ENCODE results near the gene ROBO2. TPM values are rescaled to one million over a fixed set of nuclear protein-coding genes. Genes with fewer than 3 reads are reported as not detected.

ROBO2 gene
- total RNA-seq, 2 donors from 2014 or later = not detected

GRCh38 chr3:77667901-77668300 is 628.0 kb downstream of the ROBO2 start:
- Mint-ChIP-seq H3K27me3 (no peaks in the 10 kb centered on the region), H3K9me3 (peaks cover 15% of the 10 kb centered on the region), H3K4me3 (no peak overlapping the region), H3K27ac (no peak overlapping the region), H3K36me3 (no peaks in the 10 kb centered on the region), H3K4me1 (ENCODE audit: low read depth in 2 of 2) (no peaks in the 10 kb centered on the region)
- no peak for DNase-seq (ENCODE audit: low spot score)
- no peak for ATAC-seq

- Mint-ChIP-seq H3K27me3 (no peaks in the 10 kb centered on the region), H3K27ac (no peak overlapping the region), H3K36me3 (no peaks in the 10 kb centered on the region), H3K4me1 (ENCODE audit: low read depth in 2 of 2) (no peaks in the 10 kb centered on the region), H3K9me3 (peaks cover 11% of the 10 kb centered on the region), H3K4me3 (no peak overlapping the region)
- DNase-seq (ENCODE audit: low spot score) (no peak), ATAC-seq (no peak)
These were observed 628.5 kb downstream of the ROBO2 start for GRCh38 chr3:77668376-77668775.

- Mint-ChIP-seq H3K36me3 (no peaks in the 10 kb centered on the region), H3K4me1 (ENCODE audit: low read depth in 2 of 2) (no peaks in the 10 kb centered on the region), H3K27me3 (no peaks in the 10 kb centered on the region), H3K27ac (no peak overlapping the region), H3K4me3 (no peak overlapping the region), H3K9me3 (peaks cover 12% of the 10 kb centered on the region)
- DNase-seq (ENCODE audit: low spot score) (no peak), ATAC-seq (no peak)
These were observed 632.1 kb downstream of the ROBO2 start for GRCh38 chr3:77672016-77672415.

DNA sequence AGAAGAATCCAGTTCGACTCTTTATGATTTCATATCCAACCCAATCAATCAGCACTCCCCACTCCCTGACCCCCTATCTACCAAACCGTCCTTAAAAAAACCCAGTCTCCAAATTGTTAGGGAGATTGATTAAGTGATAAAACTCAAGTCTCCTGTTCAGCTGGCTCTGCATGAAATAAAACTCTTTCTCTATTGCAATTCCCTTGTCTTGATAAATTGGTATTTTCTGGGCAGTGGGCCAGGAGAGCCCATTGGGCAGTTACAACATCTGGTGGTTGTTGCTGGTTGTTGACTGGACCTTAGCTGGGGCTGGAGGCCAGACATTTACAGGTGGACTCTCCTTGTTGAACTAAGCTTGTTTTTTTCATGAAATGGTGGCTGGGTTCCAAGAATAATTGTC is 642.3 kb downstream of the ROBO2 start:
- no peak for ATAC-seq
- no peak for DNase-seq (ENCODE audit: low spot score)
- Mint-ChIP-seq H3K9me3 (peaks cover 13% of the 10 kb centered on the region), H3K27me3 (no peaks in the 10 kb centered on the region), H3K27ac (no peak overlapping the region), H3K4me3 (no peak overlapping the region), H3K4me1 (ENCODE audit: low read depth in 2 of 2) (no peaks in the 10 kb centered on the region), H3K36me3 (peaks cover 8% of the 10 kb centered on the region)

DNA sequence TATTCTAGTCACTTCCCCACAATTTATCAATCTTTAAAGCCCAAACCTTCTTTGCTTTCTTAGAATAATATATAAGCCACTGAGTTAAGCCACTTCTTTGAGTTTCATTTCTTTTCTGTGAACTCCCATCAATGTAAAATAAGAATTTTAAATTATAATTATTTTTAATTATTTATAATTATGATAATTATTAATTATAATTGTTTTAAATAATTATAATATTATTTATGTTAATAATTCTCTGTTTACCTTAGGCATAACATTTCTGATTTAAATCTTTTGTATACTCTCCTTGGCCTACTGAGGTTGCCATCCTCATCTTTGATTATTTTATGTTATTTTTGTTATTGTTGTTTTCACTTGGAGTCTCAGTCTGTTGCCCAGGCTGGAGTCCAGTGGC is 644.2 kb downstream of the ROBO2 start:
- Mint-ChIP-seq H3K27ac (no peak overlapping the region), H3K4me1 (ENCODE audit: low read depth in 2 of 2) (no peaks in the 10 kb centered on the region)

GRCh38 chr3:77685713-77686112 is 645.8 kb downstream of the ROBO2 start:
- Mint-ChIP-seq H3K27ac (no peak overlapping the region), H3K36me3 (peaks cover 8% of the 10 kb centered on the region), H3K27me3 (no peaks in the 10 kb centered on the region), H3K4me1 (ENCODE audit: low read depth in 2 of 2) (no peaks in the 10 kb centered on the region), H3K9me3 (peaks cover 16% of the 10 kb centered on the region), H3K4me3 (no peak overlapping the region)
- DNase-seq (ENCODE audit: low spot score) (no peak), ATAC-seq (no peak)

More for the DNA sequence above, 644.2 kb downstream of the ROBO2 start:
- peaks cover 8% of the 10 kb centered on the region for H3K36me3 Mint-ChIP-seq
- H3K27me3 Mint-ChIP-seq = no peaks in the 10 kb centered on the region
- ATAC-seq (no peak), DNase-seq (ENCODE audit: low spot score) (no peak)
- peaks cover 16% of the 10 kb centered on the region for H3K9me3 Mint-ChIP-seq
- no peak overlapping the region for H3K4me3 Mint-ChIP-seq

DNA sequence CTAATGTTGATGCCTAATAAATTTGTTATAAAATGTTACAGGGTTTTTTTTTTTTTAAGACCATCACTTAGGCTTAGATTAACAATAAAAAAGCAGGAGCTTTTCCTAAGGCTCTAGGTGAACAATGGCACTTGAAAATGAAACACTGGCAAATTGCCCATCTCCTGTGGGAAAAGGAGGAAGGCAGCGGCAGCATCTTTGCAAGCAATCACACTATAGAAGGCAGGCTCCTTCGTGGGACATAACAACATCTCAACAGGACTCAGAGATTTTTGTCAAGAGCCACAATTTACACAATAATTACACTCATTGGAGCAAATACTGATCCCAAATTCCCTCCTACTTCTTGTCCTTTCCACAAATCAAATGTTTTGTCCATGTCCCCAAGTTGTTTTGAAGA is 646.7 kb downstream of the ROBO2 start:
- Mint-ChIP-seq H3K27ac (no peak overlapping the region), H3K4me1 (ENCODE audit: low read depth in 2 of 2) (no peaks in the 10 kb centered on the region), H3K4me3 (no peak overlapping the region), H3K9me3 (peaks cover 18% of the 10 kb centered on the region), H3K36me3 (peaks cover 10% of the 10 kb centered on the region), H3K27me3 (no peaks in the 10 kb centered on the region)
- DNase-seq (ENCODE audit: low spot score) = no peak
- no peak for ATAC-seq

DNA sequence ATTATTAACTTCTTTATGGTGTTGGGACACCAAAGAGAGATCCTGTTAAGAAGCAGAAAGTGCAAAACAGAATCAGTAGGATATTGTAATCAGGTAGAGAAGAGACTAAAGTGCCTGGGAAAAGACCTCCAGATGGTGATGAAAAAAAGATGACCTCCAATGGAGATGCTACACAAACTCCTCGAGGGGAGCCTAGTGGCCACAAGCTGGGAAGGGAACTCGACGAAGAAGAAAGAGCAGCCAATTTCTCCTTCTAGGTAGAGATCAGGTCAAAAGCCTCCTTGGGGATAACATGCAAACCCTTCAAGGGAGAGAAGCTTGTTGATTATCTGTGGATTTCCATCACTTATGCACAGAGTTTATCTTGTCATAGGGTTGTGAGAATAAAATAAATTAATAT is 647.6 kb downstream of the ROBO2 start:
- ATAC-seq (no peak), DNase-seq (ENCODE audit: low spot score) (no peak)
- Mint-ChIP-seq H3K4me1 (ENCODE audit: low read depth in 2 of 2) (no peaks in the 10 kb centered on the region), H3K27ac (no peak overlapping the region), H3K4me3 (no peak overlapping the region), H3K9me3 (peaks cover 18% of the 10 kb centered on the region), H3K36me3 (peaks cover 5% of the 10 kb centered on the region), H3K27me3 (no peaks in the 10 kb centered on the region)

DNA sequence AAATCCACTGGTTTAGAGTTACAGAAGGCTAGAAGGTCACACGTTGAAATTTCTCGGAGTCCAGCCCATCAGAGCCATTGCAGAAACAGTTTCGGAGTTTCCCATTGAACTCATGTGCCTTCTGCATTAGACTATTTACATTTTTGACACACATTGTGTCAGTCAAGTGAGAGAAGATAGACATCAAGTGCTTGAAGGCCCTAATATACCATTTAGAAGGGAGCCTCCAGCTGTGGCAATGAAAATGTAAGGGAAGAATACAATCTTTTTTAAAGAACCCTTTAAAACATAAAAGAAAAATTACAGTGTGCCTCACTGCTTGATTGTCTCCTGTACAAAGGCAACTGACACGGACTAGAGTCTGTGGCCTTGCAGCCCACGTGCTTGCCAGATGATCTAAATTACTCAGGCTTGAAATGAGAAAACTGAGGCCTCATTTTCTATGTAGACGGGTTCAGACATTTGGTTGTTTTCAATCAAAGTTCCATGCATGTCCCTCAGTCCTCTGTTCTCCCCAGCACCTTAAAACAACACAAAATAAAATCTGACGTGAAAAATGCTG is 650.5 kb downstream of the ROBO2 start:
- no peak for DNase-seq (ENCODE audit: low spot score)
- H3K9me3 Mint-ChIP-seq = peaks cover 22% of the 10 kb centered on the region
- no peak overlapping the region for H3K27ac Mint-ChIP-seq
- ATAC-seq = no peak
- H3K27me3 Mint-ChIP-seq = no peaks in the 10 kb centered on the region
- H3K4me3 Mint-ChIP-seq = no peak overlapping the region
- no peaks in the 10 kb centered on the region for H3K4me1 Mint-ChIP-seq (ENCODE audit: low read depth in 2 of 2)
- H3K36me3 Mint-ChIP-seq = peaks cover 5% of the 10 kb centered on the region

- DNase-seq (ENCODE audit: low spot score) (no peak), ATAC-seq (no peak)
- H3K4me1 Mint-ChIP-seq (ENCODE audit: low read depth in 2 of 2) = no peaks in the 10 kb centered on the region
- H3K27me3 Mint-ChIP-seq = no peaks in the 10 kb centered on the region
- no peak overlapping the region for H3K27ac Mint-ChIP-seq
- peaks cover 12% of the 10 kb centered on the region for H3K36me3 Mint-ChIP-seq
- no peak overlapping the region for H3K4me3 Mint-ChIP-seq
- H3K9me3 Mint-ChIP-seq = peaks cover 21% of the 10 kb centered on the region
These were observed 653.2 kb downstream of the ROBO2 start for GRCh38 chr3:77693147-77693546.

- Mint-ChIP-seq H3K27ac (no peak overlapping the region), H3K4me3 (no peak overlapping the region), H3K4me1 (ENCODE audit: low read depth in 2 of 2) (no peaks in the 10 kb centered on the region), H3K27me3 (no peaks in the 10 kb centered on the region), H3K9me3 (peaks cover 14% of the 10 kb centered on the region), H3K36me3 (peaks cover 12% of the 10 kb centered on the region)
- no peak for DNase-seq (ENCODE audit: low spot score)
- ATAC-seq = no peak
These were observed 659.3 kb downstream of the ROBO2 start for GRCh38 chr3:77699125-77699691.
